ENCODE results near the gene FHL5.

Gene FHL5

DNA sequence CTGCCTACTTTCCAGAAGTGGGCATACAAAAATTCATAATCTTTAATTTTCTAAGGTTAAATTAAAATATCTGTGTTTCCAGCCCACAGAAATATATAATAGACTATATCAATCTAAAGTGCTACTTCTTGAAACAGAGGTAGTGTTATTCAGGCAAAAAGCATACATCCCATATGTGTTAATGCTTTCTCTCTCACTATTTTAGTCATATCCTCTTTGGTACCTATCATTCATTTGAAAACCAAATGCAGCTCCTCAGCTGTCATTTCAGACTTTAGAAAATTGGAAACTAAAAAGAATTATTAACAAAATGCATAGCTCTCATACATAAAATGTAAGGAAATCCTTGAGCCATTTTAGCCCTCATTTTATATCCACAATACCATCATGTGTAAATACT is 925 bp downstream of the FHL5 start:
- Histone ChIP-seq H3K9me3 (ENCODE audit: control insufficient read depth, insufficient read depth, low read length) (no peaks in the 10 kb centered on the region), H3K27me3 (ENCODE audit: control insufficient read depth, low read length) (peaks cover 13% of the 10 kb centered on the region), H3K4me1 (ENCODE audit: control insufficient read depth, low read length) (no peaks in the 10 kb centered on the region), H3K27ac (ENCODE audit: low read depth, low read length) (no peak overlapping the region), H3K4me3 (ENCODE audit: low read length) (no peak overlapping the region), H3K36me3 (ENCODE audit: control insufficient read depth, low read length) (no peaks in the 10 kb centered on the region), H3K4me2 (ENCODE audit: low read length) (no peak overlapping the region), H3F3A (ENCODE audit: control insufficient read depth, insufficient read depth) (no peaks in the 10 kb centered on the region), H4K20me1 (ENCODE audit: control insufficient read depth, insufficient read depth, low read depth, low read length) (no peaks in the 10 kb centered on the region), H3K79me2 (ENCODE audit: control insufficient read depth, low read length) (no peaks in the 10 kb centered on the region), H3K9me2 (replicated peaks; ENCODE audit: control insufficient read depth, low read length) (no peaks in the 10 kb centered on the region)
- TF ChIP-seq EZH2phosphoT487 (IDR thresholded peaks at IDR 0.05; ENCODE audit: borderline replicate concordance, low read length): no peak
- TF ChIP-seq, protein P1, sequence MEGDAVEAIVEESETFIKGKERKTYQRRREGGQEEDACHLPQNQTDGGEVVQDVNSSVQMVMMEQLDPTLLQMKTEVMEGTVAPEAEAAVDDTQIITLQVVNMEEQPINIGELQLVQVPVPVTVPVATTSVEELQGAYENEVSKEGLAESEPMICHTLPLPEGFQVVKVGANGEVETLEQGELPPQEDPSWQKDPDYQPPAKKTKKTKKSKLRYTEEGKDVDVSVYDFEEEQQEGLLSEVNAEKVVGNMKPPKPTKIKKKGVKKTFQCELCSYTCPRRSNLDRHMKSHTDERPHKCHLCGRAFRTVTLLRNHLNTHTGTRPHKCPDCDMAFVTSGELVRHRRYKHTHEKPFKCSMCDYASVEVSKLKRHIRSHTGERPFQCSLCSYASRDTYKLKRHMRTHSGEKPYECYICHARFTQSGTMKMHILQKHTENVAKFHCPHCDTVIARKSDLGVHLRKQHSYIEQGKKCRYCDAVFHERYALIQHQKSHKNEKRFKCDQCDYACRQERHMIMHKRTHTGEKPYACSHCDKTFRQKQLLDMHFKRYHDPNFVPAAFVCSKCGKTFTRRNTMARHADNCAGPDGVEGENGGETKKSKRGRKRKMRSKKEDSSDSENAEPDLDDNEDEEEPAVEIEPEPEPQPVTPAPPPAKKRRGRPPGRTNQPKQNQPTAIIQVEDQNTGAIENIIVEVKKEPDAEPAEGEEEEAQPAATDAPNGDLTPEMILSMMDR (IDR thresholded peaks at IDR 0.05; ENCODE audit: low read depth, low read length, poor library complexity, severe bottlenecking): no peak

DNA sequence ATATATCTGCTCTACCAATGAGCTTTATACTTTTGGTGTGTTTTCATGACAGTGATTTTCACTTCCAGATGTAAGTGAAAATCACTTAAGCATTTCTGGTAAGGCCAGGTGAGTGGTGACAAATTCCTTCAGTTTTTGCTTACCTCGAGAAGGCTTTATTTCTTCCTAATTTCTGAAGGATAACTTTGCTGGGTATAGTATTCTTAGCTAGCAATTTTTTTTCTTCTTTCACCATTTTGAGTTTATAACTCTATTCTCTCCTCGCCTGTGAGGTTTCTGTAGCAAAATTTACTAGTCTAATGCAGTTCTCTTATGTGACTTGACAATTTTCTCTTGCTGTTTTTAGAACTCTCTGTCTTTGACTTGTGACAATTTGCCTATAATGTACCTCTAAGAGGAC is 7.1 kb downstream of the FHL5 start:
- no peaks in the 10 kb centered on the region for H3K9me2 ChIP-seq (replicated peaks; ENCODE audit: control insufficient read depth, low read length)

DNA sequence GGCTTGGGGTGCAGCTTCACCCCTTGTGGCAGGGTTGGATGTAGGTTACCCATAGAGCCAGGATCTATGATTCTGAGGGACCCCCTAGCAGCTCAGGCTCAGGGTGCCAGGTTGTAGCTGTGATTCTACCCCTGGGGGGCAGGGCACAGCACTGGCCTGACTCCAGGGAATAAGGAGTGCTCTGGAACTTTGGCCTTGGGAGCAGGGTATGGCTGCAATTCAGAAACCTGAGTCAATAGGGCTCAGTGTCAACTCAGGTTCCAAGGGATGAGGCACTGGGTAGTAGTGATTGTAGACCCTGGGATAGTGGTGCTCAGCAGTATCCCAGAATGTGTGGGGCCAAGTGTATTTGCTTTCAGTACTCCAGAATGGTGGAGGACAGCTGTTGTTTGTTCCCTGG is 8.6 kb downstream of the FHL5 start:
- H4K20me1 ChIP-seq (ENCODE audit: control insufficient read depth, insufficient read depth, low read depth, low read length): no peaks in the 10 kb centered on the region
- no peak overlapping the region for H3K27ac ChIP-seq (ENCODE audit: low read depth, low read length)
- H3K79me2 ChIP-seq (ENCODE audit: control insufficient read depth, low read length): no peaks in the 10 kb centered on the region

More for the DNA sequence above, 7.1 kb downstream of the FHL5 start:
- H4K20me1 ChIP-seq (ENCODE audit: control insufficient read depth, insufficient read depth, low read depth, low read length): no peaks in the 10 kb centered on the region
- no peaks in the 10 kb centered on the region for H3K4me1 ChIP-seq (ENCODE audit: control insufficient read depth, low read length)
- no peak overlapping the region for H3K4me2 ChIP-seq (ENCODE audit: low read length)
- no peaks in the 10 kb centered on the region for H3K27me3 ChIP-seq (ENCODE audit: control insufficient read depth, low read length)
- H3K9me3 ChIP-seq (ENCODE audit: control insufficient read depth, insufficient read depth, low read length): peaks cover 7% of the 10 kb centered on the region; the same call in 1 of the 2 replicates
- no peak overlapping the region for H3K27ac ChIP-seq (ENCODE audit: low read depth, low read length)
- TF ChIP-seq, protein P1 (IDR thresholded peaks at IDR 0.05; ENCODE audit: low read depth, low read length, poor library complexity, severe bottlenecking): no peak
- TF ChIP-seq EZH2phosphoT487 (IDR thresholded peaks at IDR 0.05; ENCODE audit: borderline replicate concordance, low read length): no peak
- H3K4me3 ChIP-seq (ENCODE audit: low read length): no peak overlapping the region
- H3K79me2 ChIP-seq (ENCODE audit: control insufficient read depth, low read length): no peaks in the 10 kb centered on the region
- H3K36me3 ChIP-seq (ENCODE audit: control insufficient read depth, low read length): no peaks in the 10 kb centered on the region
- no peaks in the 10 kb centered on the region for H3F3A ChIP-seq (ENCODE audit: control insufficient read depth, insufficient read depth)

More for the DNA sequence above, 8.6 kb downstream of the FHL5 start:
- H3K9me2 ChIP-seq (replicated peaks; ENCODE audit: control insufficient read depth, low read length): no peaks in the 10 kb centered on the region
- H3K36me3 ChIP-seq (ENCODE audit: control insufficient read depth, low read length): no peaks in the 10 kb centered on the region
- no peak overlapping the region for H3K4me3 ChIP-seq (ENCODE audit: low read length)
- no peak overlapping the region for H3K4me2 ChIP-seq (ENCODE audit: low read length)
- H3K27me3 ChIP-seq (ENCODE audit: control insufficient read depth, low read length): no peaks in the 10 kb centered on the region
- H3K4me1 ChIP-seq (ENCODE audit: control insufficient read depth, low read length): no peaks in the 10 kb centered on the region
- TF ChIP-seq, protein P1 (IDR thresholded peaks at IDR 0.05; ENCODE audit: low read depth, low read length, poor library complexity, severe bottlenecking): no peak
- TF ChIP-seq EZH2phosphoT487 (IDR thresholded peaks at IDR 0.05; ENCODE audit: borderline replicate concordance, low read length): no peak
- H3F3A ChIP-seq (ENCODE audit: control insufficient read depth, insufficient read depth): no peaks in the 10 kb centered on the region
- H3K9me3 ChIP-seq (ENCODE audit: control insufficient read depth, insufficient read depth, low read length): peaks cover 7% of the 10 kb centered on the region; the same call in 1 of the 2 replicates

All from DOHH2 (cell line).